ENCODE measurements around the gene CCDC69.
"Not testable (repeated sequence)": the region's sequence is repeated elsewhere in the genome, so short reads cannot be mapped to it uniquely, and the experiment has no call there.

Gene CCDC69, protein sequence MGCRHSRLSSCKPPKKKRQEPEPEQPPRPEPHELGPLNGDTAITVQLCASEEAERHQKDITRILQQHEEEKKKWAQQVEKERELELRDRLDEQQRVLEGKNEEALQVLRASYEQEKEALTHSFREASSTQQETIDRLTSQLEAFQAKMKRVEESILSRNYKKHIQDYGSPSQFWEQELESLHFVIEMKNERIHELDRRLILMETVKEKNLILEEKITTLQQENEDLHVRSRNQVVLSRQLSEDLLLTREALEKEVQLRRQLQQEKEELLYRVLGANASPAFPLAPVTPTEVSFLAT

DNA sequence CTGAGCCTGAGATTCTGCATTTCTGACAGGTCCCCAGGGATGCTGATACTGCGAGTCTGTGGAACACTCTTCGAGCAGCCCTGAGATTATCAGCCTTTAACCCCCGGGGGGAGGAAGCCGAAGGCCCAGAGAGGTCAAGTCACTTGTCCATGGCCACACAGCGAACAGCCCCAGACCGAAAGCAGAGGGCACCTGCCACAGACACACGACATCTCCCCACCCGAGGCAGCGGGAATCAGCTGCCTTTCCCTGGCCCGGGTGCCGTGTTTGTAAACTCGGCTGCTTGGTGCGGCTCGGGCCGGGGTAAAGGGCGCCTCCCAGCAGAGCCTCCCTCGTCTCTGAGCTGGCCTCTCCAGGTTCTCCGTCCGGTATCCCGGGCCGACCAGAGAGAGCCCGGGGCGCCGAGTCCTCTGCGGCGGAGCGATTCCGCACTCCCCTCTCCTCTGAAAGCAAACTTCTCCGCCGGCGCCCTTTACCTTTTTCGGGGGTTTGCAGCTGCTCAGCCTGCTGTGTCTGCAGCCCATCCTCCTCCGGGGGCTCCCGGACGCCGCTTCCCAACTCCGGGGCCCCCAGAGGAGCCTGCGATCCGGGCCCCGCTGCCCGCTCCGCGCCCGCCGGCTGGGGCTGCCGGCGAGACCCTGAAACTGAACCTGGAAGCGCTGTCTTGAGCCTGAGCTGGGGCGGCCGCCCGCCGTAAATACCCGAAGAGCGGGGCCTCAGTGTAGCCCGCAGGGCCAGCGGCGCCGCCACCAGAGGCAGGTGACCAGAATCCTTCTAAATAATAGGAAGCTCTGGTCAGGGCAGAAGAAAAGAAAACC, at the start of gene CCDC69:
Gene CCDC69, minus strand, starts transcription at position 646 of the 818 bp plus-strand sequence. Its CDS starts 122 bp downstream, at position 524.
- peak; percentile 58 for DNase-seq

DNA sequence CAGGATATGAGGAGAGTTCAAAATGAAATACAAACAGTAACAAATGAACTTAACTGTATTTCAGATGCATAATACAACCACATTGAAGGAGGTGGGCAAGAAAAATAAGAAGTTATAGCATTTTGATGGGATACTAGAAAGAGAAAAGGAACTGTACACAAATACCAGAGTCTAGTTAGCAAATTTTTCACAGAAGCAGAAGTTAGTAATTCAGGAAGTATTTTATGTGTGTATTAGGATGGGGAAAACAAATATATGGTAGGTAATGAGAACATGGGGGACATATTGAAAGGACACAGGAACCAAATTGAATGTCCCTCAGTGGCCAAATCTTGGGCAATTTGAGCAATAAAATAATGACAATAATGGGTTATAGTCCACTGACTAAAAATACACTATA, 47.4 kb upstream of the CCDC69 start:
- no peak for DNase-seq

DNA sequence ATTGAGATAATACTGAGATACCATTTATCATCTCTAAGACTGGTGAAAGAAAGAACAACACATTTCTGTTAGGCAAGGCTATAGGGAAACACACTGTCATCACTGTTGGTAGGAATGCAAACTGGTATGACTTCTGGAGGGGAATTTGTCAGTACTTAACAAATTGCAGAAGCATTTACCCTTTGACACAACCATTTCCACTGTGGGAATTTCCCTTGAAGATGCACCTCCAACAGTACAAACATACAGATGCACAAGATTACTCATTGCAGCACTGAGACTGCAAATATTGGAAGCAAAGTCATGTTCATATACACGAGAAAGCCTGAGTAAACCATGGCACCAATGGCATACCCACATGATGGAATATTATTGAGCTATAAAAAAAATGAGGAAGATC, 46.7 kb upstream of the CCDC69 start:
- DNase-seq = no peak

DNA sequence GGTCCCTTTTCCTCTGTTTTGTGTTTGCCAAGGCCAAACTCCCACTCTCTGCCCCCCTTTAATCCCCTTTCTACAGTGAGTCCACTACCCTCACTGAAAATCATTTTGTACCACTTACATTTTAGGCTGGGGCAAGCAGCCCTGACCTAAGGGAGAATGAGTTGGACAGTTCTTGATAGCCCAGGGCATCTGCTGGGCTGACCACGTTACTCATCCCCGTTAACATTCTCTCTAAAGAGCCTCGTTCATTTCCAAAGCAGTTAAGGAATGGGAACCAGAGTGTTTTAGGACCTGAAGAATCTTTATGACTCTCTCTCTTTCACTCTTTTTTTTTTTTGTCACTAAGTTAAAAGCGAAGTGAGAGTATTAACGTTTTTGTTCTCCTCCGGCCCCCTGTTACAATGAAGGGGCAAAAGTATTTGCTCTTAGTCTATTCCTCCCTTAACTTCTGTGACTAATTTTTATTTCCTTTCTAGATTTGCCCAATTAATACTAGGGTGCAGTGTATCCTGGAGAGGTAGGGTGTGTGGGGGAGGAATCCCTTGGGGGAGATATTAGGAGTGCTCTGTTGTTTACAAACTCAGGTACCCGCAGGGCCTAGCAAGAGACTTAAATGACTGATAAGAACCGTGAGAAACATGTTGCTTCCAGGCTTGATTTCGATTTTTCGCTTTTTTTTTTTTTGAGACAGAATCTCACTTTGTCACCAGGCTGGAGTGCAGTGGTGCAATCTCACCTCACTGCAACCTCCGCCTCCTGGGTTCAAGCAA, 43.8 kb upstream of the CCDC69 start:
- DNase-seq = no peak

DNA sequence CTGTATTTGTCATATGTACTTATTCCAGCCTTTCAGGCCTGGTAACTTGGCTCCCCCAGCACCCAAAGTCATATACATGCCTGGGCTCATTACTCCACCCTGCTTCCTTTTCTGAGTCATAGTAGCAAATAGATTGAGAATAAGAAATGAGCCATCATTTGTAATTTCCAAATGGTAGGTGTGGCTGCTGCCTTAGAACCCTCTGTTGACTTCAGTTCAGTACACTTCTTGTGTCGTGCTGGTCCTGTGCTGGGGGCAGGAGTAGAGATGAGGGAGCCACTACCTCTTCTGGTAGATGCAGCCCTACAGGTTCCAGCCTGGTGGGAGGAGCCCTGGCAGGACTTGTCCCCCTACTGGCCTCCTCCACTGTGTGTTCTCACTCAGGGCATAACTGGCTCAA, 40.2 kb upstream of the CCDC69 start:
- no peak for DNase-seq

DNA sequence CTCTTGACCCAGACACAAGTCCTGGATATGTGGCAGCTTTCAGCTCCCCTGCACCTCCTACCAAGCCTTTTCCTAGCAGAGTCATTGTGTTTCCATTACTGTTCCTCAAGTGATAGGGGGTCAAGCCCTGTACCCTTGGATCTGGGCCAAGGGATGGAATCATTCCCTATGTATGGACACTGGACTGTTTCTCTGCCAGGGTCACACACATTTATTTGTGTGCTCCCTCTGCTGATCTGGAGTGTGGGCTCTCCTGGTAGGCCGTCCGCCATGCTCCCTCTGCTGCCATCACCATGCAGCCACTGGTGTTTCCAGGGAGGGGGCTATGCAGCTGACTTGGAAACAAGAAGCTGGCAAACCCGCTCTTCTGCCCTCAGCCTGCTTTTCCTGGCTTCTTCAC, 38.6 kb upstream of the CCDC69 start:
- DNase-seq = no peak

DNA sequence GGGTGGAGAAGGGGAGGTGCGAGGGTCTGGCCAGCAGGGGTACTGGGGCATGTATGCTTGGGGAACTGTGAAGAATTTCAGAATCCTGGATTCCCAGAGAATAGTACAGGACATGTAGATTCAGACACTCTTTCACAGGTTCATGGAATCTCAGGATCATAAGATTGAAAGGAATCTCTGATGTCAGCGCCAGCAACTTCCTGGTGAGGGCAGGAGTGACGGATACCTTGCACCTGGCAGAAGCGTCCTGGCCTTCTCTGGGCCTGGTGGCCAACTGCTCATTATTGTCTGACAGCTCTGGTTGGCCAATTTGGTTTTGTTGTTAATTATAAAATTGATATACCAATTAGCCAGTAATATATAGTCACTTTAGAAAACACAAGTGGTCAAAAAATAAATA, 36.0 kb upstream of the CCDC69 start:
- no peak for DNase-seq

DNA sequence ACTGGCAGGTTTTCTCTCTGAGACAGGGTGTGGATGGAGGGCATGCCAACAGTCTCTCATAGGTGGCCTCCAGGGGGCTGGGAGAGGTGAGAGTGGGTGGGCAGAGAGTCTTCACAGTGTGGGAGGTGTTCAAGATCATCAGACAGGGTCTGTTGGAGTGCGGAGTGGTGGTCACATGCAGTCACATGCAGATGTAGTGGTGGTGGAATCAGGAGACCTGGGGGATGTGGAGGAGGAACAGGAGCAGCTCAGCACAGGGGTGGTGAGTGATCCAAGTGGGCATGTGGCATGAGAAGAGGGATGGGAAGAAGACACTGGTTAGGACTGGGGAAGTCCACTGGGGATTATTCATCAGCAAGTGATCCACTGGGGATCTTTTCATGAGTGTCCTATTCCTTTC, 34.9 kb upstream of the CCDC69 start:
- DNase-seq = no peak

DNA sequence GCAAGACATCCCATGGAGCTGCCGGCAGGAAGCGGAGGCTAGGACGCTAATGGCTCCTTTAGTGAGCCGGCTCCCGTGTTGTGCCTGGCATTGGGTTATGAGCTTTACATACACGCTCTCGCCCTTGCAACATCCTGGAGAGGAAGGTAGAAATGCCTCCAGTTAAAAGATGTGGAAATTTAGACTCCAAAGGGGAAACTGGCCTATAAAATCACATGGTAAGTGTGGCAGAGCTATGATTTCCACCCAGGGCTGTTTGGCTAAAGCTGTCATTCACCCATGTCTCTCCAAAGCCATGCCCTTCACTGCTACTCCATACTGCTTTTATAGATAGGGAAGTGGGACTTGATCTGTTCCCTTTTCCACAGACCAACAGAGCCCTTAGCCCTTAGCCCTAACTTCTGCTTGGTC, 34.3 kb upstream of the CCDC69 start:
- DNase-seq = peak; percentile 45

DNA sequence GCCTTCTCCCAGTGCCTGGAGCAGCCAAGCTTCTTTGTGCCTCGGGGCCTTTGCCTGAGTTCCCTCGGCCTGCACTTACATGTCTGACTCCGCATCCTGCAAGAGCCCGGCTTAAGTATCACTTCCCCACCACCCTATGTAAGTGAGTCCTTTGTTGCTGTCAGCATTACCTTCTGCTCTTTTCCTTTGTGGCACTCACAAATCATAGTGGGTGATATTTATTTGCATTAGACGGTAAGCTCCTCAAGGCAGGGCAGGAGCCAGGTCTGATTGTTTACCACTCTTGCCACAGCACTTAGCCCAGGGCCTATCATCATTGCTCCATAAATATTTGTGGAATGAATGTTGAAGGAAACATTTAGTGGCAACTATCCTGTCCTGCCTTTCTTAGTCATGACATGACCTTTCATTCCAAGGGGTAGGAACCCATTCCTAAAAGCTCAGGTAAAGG, 33.9 kb upstream of the CCDC69 start:
- DNase-seq = no peak

DNA sequence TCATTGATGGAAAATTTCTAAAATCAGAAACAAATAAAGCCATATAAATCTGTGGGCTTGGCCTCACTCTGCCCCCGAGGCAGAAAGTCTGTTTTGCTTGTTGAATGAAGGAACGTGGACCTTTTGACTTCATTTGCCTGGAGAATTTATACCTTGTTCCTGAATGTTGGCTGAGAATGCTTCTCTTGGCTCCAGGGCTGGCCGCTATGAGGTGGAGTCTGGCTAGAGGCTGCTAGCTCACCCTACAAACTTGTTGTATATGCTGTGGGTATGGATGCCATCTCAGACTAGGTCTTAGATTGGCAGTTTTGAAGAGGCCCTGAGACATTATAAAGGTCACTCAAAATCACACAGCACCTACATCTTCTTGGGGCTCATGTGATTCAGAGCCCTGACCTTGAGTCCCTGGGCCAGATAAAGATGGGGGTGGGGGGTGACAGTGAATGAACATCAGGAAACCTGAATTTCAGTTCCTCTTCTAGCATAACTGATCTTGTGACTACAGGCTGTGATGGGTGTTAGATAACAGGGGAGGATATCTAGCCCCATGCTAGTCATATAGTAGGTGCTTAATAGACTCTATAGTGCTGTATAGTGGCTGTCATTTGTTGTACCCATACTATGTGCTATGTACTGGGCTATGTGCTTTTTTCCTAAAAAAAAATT, 31.9 kb upstream of the CCDC69 start:
- DNase-seq = no peak

DNA sequence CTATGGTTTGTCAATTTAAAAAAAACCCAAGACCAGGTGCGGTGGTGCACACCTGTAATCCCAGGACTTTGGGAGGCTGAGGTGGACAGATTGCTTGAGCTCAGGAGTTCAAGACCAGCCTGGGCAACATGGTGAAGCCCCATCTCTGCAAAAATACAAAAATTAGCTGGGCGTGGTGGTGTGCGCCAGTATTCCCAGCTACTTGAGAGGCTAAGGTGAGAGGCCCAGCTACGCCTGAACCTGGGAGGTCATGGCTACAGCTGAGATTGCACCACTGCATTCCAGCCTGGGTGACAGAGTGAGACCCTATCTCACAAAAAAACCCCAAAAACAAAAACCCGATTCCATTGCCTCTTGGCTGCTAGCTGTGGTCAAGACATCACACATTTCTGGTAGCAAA, 31.1 kb upstream of the CCDC69 start:
- not testable (repeated sequence) for DNase-seq

DNA sequence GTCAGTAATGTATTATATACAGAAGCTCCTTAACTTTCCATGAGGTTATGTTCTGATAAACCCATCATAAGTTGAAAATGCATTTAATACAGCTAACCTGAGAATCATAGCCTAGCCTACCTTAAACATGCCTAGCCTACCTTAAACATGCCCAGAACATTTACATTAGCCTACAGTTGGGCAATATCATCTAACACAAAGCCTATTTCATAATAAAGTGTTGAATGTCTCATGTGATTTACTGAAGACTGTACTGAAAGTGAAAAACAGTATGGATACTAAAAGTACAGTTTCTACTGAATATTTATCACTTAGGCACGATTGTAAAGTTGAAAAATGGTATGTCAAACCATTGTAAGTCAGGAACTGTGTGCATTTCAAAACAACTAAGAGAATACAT, 30.7 kb upstream of the CCDC69 start:
- no peak for DNase-seq

DNA sequence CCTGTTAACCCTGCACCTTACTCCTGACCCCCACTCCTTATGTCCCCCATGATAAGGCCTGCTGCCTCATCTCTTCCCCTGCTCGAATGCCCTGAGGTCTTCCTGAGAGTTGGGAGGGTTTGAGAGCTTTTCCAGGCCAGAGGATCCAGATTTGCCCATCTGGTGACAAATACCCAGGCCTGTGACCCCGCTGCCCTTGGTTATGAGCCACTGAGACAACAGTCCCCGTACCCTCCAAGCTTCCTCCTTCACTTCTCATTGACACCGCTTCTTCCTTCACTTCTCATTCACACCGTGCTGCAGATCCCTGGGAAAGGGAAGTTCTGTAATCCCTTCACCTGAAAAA, 29.7 kb upstream of the CCDC69 start:
- no peak for DNase-seq

DNA sequence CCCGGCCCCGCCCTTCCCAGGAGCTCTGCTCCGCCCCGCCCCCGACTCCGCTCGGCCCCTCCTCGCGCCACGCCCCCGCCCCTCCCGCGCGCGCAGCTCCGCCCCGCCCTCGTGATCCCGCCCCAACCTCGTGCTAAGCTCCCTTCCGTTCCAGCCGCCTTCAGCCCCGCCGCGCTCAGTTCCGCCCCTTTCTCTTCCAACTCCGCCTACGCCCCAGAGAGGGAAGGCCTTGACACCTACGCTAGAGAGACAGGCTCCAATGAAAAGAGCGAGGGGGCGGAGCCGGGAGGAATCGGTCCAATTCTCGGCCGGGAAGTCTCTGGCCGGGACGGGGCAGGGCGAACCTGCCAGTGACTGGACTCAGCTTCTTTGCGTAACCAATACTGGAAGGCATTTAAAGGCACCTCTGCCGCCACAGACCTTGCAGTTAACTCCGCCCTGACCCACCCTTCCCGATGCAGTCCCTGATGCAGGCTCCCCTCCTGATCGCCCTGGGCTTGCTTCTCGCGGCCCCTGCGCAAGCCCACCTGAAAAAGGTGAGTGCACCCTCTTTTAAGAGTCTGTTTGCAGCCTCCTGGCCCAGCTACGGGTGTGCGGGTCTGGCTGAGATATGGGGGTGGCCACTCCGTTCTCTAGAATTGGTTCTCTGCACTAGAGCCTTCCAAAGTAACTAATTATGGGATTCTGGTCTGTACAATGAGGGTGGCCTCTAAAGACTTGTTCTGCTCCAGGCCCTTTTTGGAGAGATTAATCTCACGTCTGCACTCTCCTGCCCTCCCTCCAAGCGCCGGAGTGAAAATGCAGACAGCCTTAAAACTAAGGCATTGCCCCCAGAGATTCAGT, 29.1 kb upstream of the CCDC69 start, which contains the start of gene GM2A:
Gene GM2A, plus strand, starts transcription at position 424 of the 843 bp plus-strand sequence. Its CDS starts 32 bp downstream, at position 456.
- peak; percentile 99 for DNase-seq

DNA sequence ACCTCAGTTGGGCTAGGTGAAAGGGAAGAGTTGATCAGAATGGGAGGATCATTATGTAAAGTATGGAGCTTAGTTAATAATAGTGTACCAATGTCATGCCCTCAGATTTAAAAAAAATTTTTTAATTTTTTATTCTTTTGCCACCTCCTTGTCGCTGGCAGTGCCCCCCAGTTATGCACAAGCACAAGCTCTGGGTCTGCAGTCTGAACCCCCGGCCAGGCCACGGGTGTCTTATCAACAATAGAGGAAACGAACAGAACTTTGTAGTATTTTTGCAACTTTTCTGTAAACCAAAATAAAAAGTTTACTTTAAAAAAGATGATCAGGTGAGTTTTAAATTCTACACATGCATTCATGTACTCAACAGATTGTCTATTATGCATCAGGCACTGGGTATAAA, 27.7 kb upstream of the CCDC69 start:
- DNase-seq = no peak

DNA sequence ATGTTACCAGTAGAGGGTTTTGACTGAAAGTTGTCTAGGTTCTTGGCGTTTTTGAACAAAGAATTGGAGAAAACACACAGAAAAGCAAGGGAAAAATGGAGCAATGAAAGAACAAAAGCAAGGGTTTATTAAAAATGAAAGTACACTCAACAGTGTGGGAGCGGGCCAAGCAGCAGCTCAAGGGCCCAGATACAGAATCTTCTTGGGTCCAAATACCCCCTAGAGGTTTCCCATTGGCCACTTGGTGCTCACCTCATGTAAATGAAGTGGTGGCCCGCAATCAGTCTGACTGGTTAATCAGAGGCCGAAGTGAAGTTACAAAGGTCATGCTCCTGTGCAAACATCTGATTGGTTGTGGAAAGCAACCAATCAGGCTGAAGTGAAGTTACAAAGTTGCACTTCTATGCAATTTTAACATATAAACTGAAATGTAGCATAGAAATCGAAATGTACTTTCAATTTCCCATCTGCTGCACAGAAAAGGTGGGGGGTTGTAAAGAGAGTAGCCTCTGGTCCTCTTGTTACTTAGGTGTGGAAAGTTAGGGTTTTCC, 27.2 kb upstream of the CCDC69 start:
- DNase-seq = no peak

DNA sequence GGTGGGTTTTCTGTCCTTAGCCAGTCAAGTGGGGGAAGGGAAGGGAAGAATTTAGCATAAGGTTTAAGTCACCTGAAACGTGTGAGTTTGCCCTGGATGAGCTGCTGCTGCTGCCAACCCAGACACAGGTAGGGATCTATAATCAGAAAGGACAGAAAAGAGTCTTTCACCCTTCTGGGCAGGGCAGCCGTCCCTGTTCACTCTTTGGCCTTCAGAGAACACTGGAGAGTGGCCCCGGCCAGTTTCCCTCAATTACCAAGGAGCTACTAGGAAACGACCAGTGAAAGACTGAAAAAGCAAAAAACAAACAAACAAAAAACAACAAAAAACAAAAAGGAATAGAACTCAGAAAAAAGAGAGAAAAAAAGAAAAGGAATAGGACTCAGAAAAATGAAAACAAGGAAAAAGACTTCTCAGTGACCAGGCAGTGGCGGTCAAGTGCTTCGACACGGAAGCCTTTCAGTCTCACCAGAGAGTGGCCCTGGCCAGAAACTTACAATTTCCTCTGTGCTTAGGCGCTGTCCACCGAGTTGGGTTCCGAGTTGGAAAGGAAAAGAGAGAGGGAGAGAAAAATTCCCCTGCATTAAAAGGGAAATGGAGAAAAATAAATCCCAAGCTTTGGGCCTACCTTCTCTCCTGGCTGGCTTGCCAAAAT, 26.6 kb upstream of the CCDC69 start:
- no peak for DNase-seq

DNA sequence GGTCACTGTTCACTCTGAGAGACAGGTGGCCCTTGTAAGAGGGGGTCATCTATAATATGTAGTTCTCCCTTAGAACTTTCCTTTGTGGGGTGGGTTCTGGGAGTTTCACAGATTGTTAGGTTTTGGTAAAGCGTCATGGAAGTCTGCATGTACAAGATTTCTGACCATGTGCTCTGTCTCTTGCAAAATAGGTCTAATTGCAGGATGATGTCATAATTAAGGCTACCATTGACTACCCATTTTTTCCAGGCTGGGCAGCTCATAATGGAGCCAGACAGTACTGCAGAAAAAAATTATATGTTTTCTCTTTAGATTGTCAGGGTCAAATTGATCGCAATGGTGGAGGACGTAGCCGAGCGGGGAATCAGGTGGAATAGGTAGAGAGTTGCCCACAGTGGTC, 25.4 kb upstream of the CCDC69 start:
- no peak for DNase-seq

DNA sequence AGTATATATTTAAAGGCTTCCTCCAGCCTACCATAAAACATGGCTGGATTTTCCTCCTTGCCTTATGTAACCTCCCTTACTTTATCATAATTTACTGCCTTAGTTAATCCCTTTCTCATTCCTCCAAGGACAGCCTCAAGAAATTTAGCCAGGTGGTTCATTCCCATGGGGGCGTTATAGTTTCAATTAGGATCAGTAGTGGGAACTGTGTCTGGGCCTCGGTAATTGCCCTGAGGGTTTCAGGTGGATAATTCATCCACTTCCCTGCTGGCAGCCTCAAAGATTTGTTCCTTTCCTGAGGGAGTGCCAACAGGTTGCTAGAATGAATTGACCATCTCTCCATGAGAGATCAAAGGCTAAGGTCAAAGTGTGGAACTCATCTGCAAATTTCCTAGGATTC, 24.8 kb upstream of the CCDC69 start:
- DNase-seq = no peak

DNA sequence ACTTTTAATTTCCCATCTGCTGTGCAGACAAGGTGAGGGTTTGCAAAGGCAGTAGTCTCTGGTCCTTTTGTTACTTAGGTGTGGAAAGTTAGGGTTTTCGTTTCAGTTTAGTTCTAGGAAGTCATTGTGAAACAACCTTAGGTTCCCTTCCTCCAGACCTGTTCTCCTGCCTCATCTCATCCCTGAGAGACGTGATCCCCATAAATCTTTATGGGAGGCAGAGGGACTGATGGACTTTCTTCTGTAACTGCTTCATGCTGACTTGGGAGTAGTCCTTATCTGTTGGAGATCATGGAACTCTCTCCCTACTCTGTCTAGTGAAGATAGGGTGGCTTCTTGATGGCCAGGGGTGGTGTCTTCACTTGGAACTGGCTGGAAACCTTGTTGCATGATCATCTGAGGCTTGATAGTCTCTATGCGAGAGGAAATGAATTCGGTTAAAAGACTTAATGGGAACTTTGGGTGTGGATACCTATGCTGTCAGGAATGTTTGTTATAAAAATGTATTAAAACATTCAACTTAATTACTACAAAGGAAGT, 21.9 kb upstream of the CCDC69 start:
- no peak for DNase-seq

Measured in GDM1 (cell line).